ENCODE results near the gene KLHDC4.

KLHDC4 gene

GRCh38 chr16:87715658-87716057 lies 50.1 kb downstream of the KLHDC4 start:
- no peak for DNase-seq

DNA sequence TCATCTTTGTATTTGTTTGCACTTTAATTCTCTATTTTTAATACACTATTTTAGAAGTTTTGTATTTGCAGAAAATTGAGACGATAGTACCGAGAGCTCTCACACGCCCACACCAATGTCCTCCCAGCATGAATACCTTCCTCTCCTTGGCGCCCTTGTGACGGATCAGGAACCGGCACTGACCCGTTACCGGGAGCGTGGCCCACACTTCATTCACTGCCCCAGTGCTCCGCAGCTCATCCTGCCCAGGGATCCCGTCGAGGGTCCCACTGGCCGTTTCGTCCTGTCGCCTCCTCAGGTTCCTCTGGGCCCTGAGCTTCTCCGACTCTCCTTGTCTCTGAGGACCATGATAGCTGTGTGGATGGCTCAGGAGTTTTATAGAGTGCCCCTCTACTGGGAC lies 50.6 kb downstream of the KLHDC4 start:
- DNase-seq: no peak

DNA sequence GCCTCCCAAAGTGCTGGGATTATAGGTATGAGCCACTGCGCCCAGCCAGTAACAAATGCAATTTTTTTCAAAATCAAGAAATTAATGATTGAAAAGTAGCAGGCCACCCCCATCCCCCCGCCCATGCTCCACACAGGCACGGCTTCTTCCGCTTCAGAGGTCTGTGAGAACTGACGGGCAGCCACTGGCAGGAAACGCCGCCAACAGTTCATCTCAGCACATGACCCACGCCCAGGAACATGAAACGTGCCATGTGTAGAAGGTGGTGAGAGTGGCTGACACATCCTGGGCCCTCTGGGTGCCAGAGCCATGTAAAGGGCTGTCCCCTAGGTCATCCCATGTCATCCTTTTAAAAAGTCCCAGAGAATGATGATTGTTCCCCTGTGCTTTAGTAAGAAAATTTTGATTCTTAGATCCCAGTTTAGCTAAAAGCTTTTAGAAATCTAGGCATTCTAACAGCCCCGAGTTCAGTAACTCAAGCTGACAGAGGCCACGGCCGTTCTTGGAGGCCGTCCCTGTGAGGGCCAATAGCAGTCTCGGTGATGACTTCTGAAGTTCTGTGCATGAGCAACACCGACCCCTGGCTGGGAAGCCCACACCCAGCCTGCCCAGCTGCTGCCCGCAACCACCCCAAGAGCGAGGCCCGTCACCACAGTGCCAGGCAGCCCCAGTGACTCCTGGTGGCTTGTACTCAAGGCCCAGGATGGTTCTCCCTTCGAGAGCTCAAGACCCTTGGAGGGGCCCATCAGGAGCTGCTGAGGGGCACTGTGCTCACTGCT lies 52.1 kb downstream of the KLHDC4 start:
- no peak for DNase-seq

GRCh38 chr16:87712184-87712762 lies 53.5 kb downstream of the KLHDC4 start:
- no peak for DNase-seq

GRCh38 chr16:87710887-87711286 lies 54.9 kb downstream of the KLHDC4 start:
- DNase-seq: no peak

GRCh38 chr16:87709677-87710076 lies 56.1 kb downstream of the KLHDC4 start:
- DNase-seq: no peak

DNA sequence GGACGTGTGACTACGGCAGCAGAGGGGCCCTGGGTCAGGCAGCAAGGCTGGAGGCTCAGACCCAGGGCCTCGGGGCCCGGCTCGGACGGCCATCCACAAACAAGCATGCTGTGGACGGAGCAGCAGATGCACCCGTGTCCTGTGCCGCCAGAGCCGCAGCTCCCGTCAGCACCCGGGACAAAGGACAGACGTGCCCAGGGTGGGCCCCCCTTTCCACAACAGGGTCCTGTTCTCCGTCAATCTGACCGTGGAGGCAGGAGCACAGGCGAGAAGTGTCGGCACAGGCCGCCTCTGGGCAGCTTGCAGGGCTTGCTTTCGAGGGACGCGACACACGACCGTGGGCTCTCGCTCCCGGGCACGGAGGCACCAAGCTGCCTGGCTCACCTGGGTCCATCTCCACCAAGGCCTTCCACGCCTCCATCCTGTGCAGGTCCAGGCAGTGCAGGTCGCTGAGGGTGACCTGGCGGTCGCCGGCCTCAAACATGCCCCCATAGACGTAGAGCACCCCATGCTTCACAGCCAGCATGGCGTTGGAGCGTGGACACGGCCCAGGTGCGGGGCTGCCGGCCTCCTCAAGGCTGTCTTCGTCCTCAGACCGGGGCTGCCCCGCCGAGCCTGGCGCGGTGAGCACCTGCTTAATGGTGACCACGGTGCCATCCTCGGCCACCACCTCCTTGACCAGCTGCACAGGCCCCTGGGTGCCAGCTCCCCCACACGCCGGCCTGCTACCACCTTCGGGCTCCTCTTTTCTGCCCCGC lies 56.7 kb downstream of the KLHDC4 start:
- no peak for DNase-seq

DNA sequence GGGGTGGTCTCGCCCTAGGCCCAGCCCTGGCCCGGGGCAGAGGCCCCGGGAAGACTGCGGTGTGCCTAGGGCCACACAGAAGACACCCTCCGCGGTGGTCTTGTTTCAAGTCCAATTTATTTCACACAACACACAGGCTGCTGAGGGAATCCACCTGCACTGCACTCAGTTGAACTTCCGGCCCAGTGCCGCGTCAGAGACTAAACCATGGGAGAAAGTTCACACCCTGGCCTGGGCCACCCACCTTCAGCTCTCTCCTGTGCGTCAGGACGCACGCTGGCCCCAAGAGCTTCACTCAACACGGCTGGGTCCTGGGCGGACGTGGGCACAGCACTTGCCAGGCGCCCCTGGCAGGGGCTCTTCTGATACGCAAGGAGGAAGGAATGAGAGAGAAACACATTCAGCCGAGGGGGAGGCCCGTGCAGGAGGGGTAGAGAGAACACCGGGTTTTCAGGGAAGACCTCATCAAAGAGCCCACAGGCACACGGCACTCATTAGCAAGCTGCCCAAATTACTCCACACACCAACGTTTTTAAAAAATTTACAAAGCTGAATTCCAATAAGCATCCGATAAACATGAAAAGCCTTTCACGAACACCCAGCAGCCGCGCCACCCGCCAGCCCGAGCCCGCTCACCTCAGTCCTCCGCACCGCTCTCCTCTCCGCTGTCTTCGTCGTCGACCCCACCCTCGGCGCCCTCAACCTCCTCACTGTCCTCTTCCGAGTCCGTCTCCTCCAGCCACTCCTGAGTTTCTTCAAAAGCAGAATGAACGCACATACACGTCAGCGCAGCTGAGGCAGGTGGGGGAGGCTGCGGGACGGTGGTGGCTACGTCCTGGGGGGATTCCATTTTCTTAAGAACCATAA lies 57.8 kb downstream of the KLHDC4 start:
- no peak for DNase-seq

DNA sequence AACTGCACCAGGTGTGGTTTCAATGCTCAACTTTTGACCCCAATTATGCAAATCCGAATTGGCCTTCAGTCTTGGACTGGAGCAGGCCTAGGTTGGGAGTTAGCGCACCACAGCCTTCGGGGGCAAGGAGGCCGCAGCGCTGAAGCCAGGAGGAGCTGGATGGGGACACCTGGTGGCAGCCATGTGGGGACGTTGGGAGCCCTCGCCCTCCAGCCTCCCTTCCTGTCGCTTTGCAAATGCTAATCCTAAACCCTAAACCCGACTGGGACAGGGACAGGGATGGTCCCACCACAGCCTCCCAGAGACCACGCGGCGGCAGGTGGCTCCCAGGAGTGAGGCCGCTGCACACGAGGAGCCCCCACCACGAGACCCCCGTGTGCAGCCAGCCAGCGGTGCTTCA lies 58.7 kb downstream of the KLHDC4 start:
- DNase-seq: no peak

DNA sequence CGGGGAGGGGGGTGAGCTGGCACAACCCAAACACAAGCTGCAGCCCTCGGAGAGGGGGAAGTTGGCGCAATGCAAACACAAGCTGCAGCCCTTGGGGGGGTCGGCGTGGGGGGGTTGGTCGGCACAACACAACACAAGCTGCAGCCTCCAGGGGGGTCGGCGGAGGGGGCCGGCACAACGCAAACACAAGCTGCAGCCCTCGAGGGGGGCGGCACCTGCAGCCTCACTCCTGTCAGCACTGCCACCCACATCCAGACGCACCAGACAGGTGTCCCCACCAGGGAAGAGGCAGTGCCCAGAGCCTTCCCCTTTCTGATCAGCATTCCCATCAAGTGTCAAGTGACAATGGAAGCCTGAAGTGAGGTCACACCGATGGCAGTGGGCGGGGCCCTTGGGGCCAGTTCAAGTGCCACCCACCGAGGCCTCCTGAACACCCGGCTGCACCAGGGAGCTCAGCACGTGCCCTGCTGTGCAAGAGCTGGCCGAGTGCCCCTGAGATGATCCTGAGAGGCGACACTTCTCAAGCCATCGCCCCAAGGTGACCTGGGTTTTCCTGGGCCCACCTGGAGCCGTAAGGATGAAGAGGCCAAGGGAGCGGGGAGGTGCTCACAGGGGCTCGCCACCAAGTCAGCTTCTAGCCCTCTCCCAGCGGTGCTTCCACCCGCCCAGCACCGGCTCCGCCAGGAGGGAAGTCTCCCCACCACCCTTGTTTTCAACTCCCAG lies 59.3 kb downstream of the KLHDC4 start:
- DNase-seq: no peak

DNA sequence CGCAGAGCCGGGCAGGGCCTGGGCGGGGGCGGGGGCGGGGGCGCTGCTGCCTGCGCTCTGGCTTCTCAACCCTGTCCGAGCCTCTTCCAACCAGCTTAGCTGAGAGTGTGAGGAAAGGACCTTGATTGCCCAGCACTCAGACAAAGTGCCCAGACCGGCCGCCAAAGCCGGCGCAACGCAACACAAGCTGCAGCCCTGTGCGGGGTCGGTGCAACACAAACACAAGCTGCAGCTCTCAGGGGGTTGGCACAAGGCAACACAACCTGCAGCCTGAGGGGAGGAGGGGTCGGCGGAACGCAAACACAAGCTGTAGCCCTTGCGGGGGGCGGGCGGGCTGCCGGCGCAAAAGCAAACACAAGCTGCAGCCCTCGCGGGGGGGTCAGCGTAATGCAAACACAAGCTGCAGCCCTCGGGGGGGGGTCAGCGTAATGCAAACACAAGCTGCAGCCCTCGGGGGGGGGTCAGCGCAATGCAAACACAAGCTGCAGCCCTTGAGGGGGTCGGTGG lies 60.0 kb downstream of the KLHDC4 start:
- no peak for DNase-seq

- no peak for DNase-seq
Measured at GRCh38 chr16:87704754-87705353, 60.9 kb downstream of the KLHDC4 start.

DNA sequence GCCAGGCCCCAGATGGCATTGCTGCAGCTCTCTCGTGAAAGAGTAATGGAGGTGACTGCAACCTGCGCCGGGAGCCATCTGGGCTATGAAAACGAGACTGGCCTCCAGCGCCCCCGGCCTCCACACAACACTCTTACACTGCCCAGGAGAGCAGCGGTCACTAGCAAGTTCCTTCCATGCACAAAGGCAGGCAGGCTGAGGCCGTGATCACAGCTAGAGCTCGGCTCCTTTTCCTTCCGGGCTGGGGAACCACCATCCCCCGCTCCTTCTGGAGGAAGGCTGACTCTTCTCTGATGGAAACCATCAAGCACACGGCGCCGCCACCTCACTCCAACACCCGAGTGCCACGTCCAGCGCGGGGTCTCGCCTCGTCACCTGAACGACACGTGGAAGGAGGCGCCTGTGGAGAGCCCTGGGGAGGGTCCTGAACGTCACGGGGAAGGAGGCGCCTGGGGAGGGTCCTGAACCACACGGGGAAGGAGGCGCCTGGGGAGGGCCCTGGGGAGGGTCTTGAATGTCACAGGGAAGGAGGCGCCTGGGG lies 61.9 kb downstream of the KLHDC4 start:
- DNase-seq: no peak

DNA sequence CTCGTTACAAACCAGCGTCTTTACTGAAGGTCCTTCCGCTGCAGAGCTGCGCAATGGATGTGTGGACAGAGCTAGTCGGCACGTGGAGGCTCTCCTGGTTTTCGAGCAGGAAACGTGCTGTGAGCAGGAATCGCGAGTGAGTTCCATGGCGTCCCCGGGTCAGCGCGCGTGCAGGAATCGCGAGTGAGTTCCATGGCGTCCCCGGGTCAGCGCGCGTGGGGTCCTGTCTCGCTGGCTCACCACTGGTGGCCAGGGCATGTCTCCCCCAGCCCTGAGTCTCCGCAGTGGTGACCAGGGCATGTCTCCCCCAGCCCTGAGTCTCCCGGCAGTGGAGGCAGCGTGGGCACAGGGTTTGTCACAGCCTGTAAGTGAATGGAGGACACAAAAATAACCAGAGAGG lies 62.7 kb downstream of the KLHDC4 start:
- no peak for DNase-seq

- DNase-seq: peak; percentile 67
Measured at GRCh38 chr16:87702325-87702811, 63.4 kb downstream of the KLHDC4 start.

DNA sequence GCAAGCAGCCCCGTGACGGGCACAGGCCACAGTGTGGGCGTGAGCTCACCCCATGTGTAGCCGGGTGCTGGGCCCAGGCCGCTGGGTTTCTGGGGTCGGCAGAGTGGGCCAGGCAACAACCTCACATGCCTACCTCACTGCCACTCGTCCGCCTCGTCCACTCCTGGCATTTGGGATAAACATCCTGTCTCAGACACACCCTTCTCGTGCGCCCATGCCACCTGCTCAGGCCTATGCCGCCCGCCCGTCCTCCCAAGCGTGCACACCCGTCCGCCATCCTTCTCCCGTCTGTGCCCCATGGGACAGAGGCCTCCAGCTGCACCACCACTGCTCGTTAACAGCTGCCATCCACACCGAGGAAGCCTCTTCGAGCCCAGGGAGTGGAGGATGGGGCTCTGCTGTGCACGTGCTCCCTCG lies 64.3 kb downstream of the KLHDC4 start:
- DNase-seq: no peak

GRCh38 chr16:87701078-87701460 lies 64.7 kb downstream of the KLHDC4 start:
- DNase-seq: no peak

DNA sequence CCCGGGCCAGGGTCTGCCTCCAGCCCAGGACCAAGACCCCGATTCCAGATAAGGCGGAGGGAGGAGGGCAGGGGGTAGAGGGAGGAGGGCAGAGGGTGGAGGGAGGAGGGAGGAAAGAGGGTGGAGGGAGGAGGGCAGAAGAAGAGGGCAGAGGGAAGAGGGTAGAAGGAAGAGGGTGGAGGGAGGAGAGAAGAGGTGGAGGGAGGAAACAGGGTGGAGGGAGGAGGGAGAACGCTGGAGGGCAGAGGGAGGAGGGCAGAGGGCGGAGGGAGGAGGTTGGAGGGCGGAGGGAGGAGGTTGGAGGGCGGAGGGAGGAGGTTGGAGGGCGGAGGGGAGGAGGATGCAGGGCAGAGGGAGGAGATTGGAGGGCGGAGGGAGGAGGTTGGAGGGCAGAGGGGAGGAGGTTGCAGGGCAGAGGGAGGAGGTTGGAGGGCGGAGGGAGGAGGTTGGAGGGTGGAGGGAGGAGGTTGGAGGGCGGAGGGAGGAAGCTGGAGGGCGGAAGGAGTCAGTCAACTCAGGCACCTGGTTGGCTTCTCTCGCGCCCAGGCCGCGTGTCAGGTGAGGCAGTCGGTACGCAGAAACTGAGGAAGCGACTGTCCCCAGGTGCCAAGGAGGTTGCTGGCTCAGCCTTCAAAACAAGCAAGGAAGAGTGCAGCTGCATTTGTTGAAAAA lies 65.2 kb downstream of the KLHDC4 start:
- DNase-seq: no peak

GRCh38 chr16:87698676-87699199 lies 67.0 kb downstream of the KLHDC4 start:
- no peak for DNase-seq

- no peak for DNase-seq
Measured at GRCh38 chr16:87698241-87698640, 67.5 kb downstream of the KLHDC4 start.
